K562 (cell line): Measurements from ENCODE around the gene AMH. TPM values are rescaled to one million over a fixed set of nuclear protein-coding genes. Genes with fewer than 3 reads are reported as not detected.

Source experiments
- ATAC-seq: fragments of 200-7000 bp; cut with Tn5 transposase; 3 replicates; pipeline ENCODE4 v1.9.1; 2020; ENCODE audit warnings: moderate library complexity
- BruUV-seq: library from RNA; stranded (reverse); fragments of 400-500 nt; replicated peaks from 2 replicates; lab custom pipeline; 2021; lab: Mats Ljungman, UMichigan
- CTCF ChIA-PET: fragments of 300-600 bp; formaldehyde crosslinking; extraction: SDS; loops from one replicate; lab custom pipeline; 2021; ENCODE audit warnings: low intra/inter-chr PET ratio; lab: Yijun Ruan, JAX
- POLR2A ChIA-PET: fragments of 300-600, 350-650 bp; sonication (Branson Sonifier 250); formaldehyde crosslinking; extraction: SDS; loops from one replicate; lab custom pipeline; 2021; ENCODE audit warnings: antibody characterized with exemption, inconsistent platforms; lab: Yijun Ruan, JAX
- DNase-seq, 4 experiments: peaks; one replicate each; pipeline versions ENCODE4 v3.0.0 to v3.0.0-alpha.2; 2011 to 2018; ENCODE audit warnings: low spot score in 3 of 4, mixed read lengths in 3 of 4; ENCODE audit errors: extremely low read depth in 1 of 4
- FAIRE-seq: peaks from 2 replicates; lab custom pipeline; 2011; peaks lifted over from hg19 to GRCh38; lab: Jason Lieb, UNC
- H2AFZ ChIP-seq: 2 replicates; pipeline ENCODE4 v1.6.0; 2011; ENCODE audit warnings: low read depth, low read length, control low read depth, inconsistent platforms
- H3K27ac ChIP-seq: fragments of 200-600 bp; 3 replicates; pipeline ENCODE4 v1.8.0; 2011; ENCODE audit warnings: low read depth, mild to moderate bottlenecking, control low read depth, inconsistent platforms, low read length, moderate library complexity, mixed read lengths; ENCODE audit errors: extremely low read depth
- H3K27me3 ChIP-seq, 2 experiments: fragments of 300-600 bp in 1 of 2; 2 replicates in 1 of 2; 3 replicates in 1 of 2; pipeline versions ENCODE4 v1.6.0 to v1.8.0; 2011; ENCODE audit warnings: inconsistent platforms in 2 of 2, low read length in 2 of 2, mild to moderate bottlenecking in 1 of 2, mixed read lengths in 1 of 2, moderate library complexity in 1 of 2; ENCODE audit not compliant: control insufficient read depth in 2 of 2, insufficient read depth in 2 of 2
- H3K36me3 ChIP-seq: fragments of 300-600 bp; 3 replicates; pipeline ENCODE4 v1.8.0; 2011; ENCODE audit warnings: mild to moderate bottlenecking, low read length, inconsistent platforms; ENCODE audit not compliant: control insufficient read depth, insufficient read depth
- H3K4me1 ChIP-seq, 2 experiments: fragments of 200-600 bp in 1 of 2; replicated peaks in 1 of 2; 2 replicates in 1 of 2; 3 replicates in 1 of 2; pipeline versions ENCODE4 v1.5.1 to v1.8.0; 2011; ENCODE audit warnings: inconsistent platforms in 2 of 2, low read length in 2 of 2, mild to moderate bottlenecking in 1 of 2, mixed read lengths in 1 of 2, moderate library complexity in 1 of 2; ENCODE audit not compliant: control insufficient read depth in 2 of 2, insufficient read depth in 2 of 2
- H3K4me2 ChIP-seq: 2 replicates; pipeline ENCODE4 v1.6.1; 2011; ENCODE audit warnings: low read length, control low read depth, inconsistent platforms, mixed read lengths; ENCODE audit not compliant: insufficient read depth
- H3K4me3 ChIP-seq: fragments of 200-600 bp; sonication (generic), shearing (Covaris generic); 2 replicates; pipeline ENCODE4 v1.5.1; 2016; ENCODE audit warnings: control low read depth, inconsistent platforms
- H3K79me2 ChIP-seq: fragments of 200-600 bp; 3 replicates; pipeline ENCODE4 v1.8.0; 2011; ENCODE audit warnings: low read length, inconsistent platforms; ENCODE audit not compliant: control insufficient read depth, insufficient read depth
- H3K9ac ChIP-seq, 2 experiments: 2 replicates each; pipeline versions ENCODE4 v1.6.0 to v1.6.1; 2011; ENCODE audit warnings: low read depth in 2 of 2, low read length in 2 of 2, control low read depth in 1 of 2, inconsistent platforms in 1 of 2, mild to moderate bottlenecking in 1 of 2, mixed read lengths in 1 of 2; ENCODE audit not compliant: insufficient read depth in 1 of 2
- H3K9me1 ChIP-seq: one replicate; pipeline ENCODE4 v1.6.0; 2011; ENCODE audit warnings: inconsistent platforms, mild to moderate bottlenecking, low read length, moderate library complexity; ENCODE audit not compliant: control insufficient read depth, insufficient read depth
- H3K9me3 ChIP-seq: replicated peaks from 2 replicates; pipeline ENCODE4 v1.5.1; 2011; ENCODE audit warnings: low read depth, low read length, inconsistent platforms; ENCODE audit not compliant: control insufficient read depth, insufficient read depth
- H4K20me1 ChIP-seq: replicated peaks from 2 replicates; pipeline ENCODE4 v1.6.1; 2011; ENCODE audit warnings: low read length, inconsistent platforms, mixed read lengths; ENCODE audit not compliant: control insufficient read depth, insufficient read depth
- ATF1 ChIP-seq, 2 experiments: fragments of 450-650 bp in 1 of 2; IDR thresholded peaks; 2 replicates each; pipeline ENCODE4 v1.6.1; 2016; ENCODE audit warnings: missing compliant biosample characterization in 1 of 2, missing genetic modification characterization in 1 of 2
- FOXP1 ChIP-seq: sonication (generic); formaldehyde crosslinking; IDR thresholded peaks from 2 replicates; pipeline ENCODE4 v1.8.0; 2022; ENCODE audit warnings: mild to moderate bottlenecking, missing genetic modification reagents
- HDAC1 ChIP-seq, 2 experiments: fragments of 450-650 bp; IDR thresholded peaks; 2 replicates each; pipeline ENCODE4 v1.6.1; 2016 to 2017; ENCODE audit warnings: inconsistent platforms in 1 of 2, mild to moderate bottlenecking in 1 of 2, moderate library complexity in 1 of 2
- HMGN3 ChIP-seq: IDR thresholded peaks from 2 replicates; pipeline ENCODE4 v1.6.1; 2011; ENCODE audit warnings: borderline replicate concordance, low read depth, mild to moderate bottlenecking, mixed read lengths, low read length; ENCODE audit not compliant: insufficient read length; ENCODE audit errors: extremely low read depth
- MAZ ChIP-seq, 2 experiments: fragments of 450-650 bp in 1 of 2; sonication (generic) in 1 of 2; formaldehyde crosslinking; IDR thresholded peaks in 1 of 2; conservative IDR thresholded peaks in 1 of 2; 2 replicates each; pipeline versions ENCODE4 v1.4.0 to v1.5.0; 2020; ENCODE audit warnings: mild to moderate bottlenecking in 1 of 2, missing genetic modification reagents in 1 of 2
- MNT ChIP-seq, 2 experiments: fragments of 450-650 bp; conservative IDR thresholded peaks; 2 replicates each; pipeline ENCODE4 v1.6.1; 2017; ENCODE audit warnings: mild to moderate bottlenecking in 2 of 2, moderate library complexity in 2 of 2
- POLR3A ChIP-seq: IDR thresholded peaks from 2 replicates; pipeline ENCODE4 v1.6.1; 2011; ENCODE audit warnings: borderline replicate concordance, mild to moderate bottlenecking, moderate library complexity; ENCODE audit not compliant: insufficient read length, insufficient read depth; ENCODE audit errors: extremely low read depth
- RBBP5 ChIP-seq: fragments of 200-600 bp; sonication (generic); IDR thresholded peaks from 2 replicates; pipeline ENCODE4 v1.6.1; 2012; ENCODE audit warnings: borderline replicate concordance, mild to moderate bottlenecking, low read length, control low read depth, inconsistent platforms; ENCODE audit not compliant: insufficient read depth, poor library complexity, severe bottlenecking
- SIN3A ChIP-seq, 2 experiments: fragments of 150-350 bp in 1 of 2; IDR thresholded peaks; 2 replicates each; pipeline ENCODE4 v1.6.1; 2011 to 2016; ENCODE audit warnings: borderline replicate concordance in 2 of 2, low read depth in 2 of 2, low read length in 2 of 2, mild to moderate bottlenecking in 2 of 2, moderate library complexity in 2 of 2; ENCODE audit not compliant: control insufficient read depth in 1 of 2
- SMAD3 ChIP-seq: fragments of 450-650 bp; formaldehyde crosslinking; conservative IDR thresholded peaks from 2 replicates; pipeline ENCODE4 v1.4.0; 2020; ENCODE audit warnings: mild to moderate bottlenecking
- STAT5B ChIP-seq: fragments of 250-450 bp; sonication (Bioruptor Pico); IDR thresholded peaks from 2 replicates; pipeline ENCODE4 v1.8.0; 2021; ENCODE audit warnings: mild to moderate bottlenecking, inconsistent platforms
- TEAD1 ChIP-seq, 2 experiments: fragments of 450-650 bp in 1 of 2; sonication (generic) in 1 of 2; formaldehyde crosslinking; IDR thresholded peaks; 2 replicates each; pipeline versions ENCODE4 v1.4.0 to v1.8.0; 2020 to 2022; ENCODE audit warnings: mild to moderate bottlenecking in 2 of 2, missing genetic modification reagents in 1 of 2
- VEZF1 ChIP-seq: fragments of 200-800 bp; sonication (Bioruptor generic); IDR thresholded peaks from 2 replicates; pipeline ENCODE4 v1.6.1; 2017; ENCODE audit warnings: missing genetic modification characterization, missing compliant biosample characterization
- ZNF583 ChIP-seq: fragments of 250-450 bp; sonication (Bioruptor Pico); IDR thresholded peaks from 2 replicates; pipeline ENCODE4 v1.4.0; 2020
- WGBS: fragments of 100-300 bp; shearing (Covaris generic); methylation state at CpG from one replicate; pipeline ENCODE4 v1.1.6; 2016; ENCODE audit warnings: low coverage, mixed read lengths; ENCODE audit not compliant: insufficient coverage; ENCODE audit errors: missing lambda C conversion rate; 5-methylcytosine and 5-hydroxymethylcytosine counted together
- in situ Hi-C: fragments of 300-500 bp; cut with MboI; formaldehyde crosslinking; loops from 4 replicates; pipeline ENCODE4 v1.15.0; 2018; ENCODE audit warnings: inconsistent platforms, mixed read lengths
- intact Hi-C: fragments of 100-400 bp; cut with micrococcal nuclease; formaldehyde crosslinking; loops from 2 replicates; pipeline ENCODE4 v1.14.2; 2022
- polyA plus RNA-seq, 8 experiments: library from polyadenylated mRNA; depleted of rRNA in 4 of 8; stranded (reverse) in 5 of 8; unstranded in 3 of 8; fragments of >200 nt; fragmentation: Nextera tagmentation in 2 of 8; fragmentation: Illumina TruSeq in 1 of 8; extraction: Ambion mirVana in 2 of 8; extraction: Trizol in 1 of 8; gene quantifications; 2 replicates each; pipeline versions ENCODE4 v1.2.1 to v1.2.3, GENCODE V29; 2011 to 2014; ENCODE audit warnings: inconsistent platforms in 1 of 8, missing spikeins in 1 of 8
- total RNA-seq, 7 experiments: library from RNA; depleted of rRNA in 6 of 7; stranded (reverse); fragments of >200 nt in 6 of 7; fragmentation: Illumina TruSeq in 2 of 7; extraction: Trizol in 2 of 7; gene quantifications; 2 replicates each; pipeline versions ENCODE4 v1.2.1 to v1.2.3, GENCODE V29; 2011 to 2021; ENCODE audit warnings: low replicate concordance in 1 of 7
- TF ChIP-seq, protein P1 (sequence below): sonication (generic); formaldehyde crosslinking; IDR thresholded peaks from 2 replicates; pipeline ENCODE4 v1.8.0; 2022; ENCODE audit warnings: mild to moderate bottlenecking, missing genetic modification reagents

The AMH gene
- total and polyA plus RNA-seq, 9 of the 15 experiments (the other 6 are each of a cell fraction or from before 2014, with no cell fraction given) = 0.29 to 27.4 (median 2.6) TPM; not detected in 2

GRCh38 chr19:2289714-2290435, 40.8 kb downstream of the AMH start:
- peaks cover 10 to 51% of the 10 kb centered on the region in 2 experiments for H3K4me1 ChIP-seq
- TSS peak; percentile 37 for BruUV-seq
- intact Hi-C loops (no loop called here), in situ Hi-C loops (no loop called here)
- H3K79me2 ChIP-seq = no peaks in the 10 kb centered on the region
- FAIRE-seq (peak; percentile 82), DNase-seq (peak; percentile 52 to 67 (median 56)), ATAC-seq (peak; percentile 71)
- H3K36me3 ChIP-seq = no peaks in the 10 kb centered on the region
- ChIA-PET CTCF (interaction anchor here (0.6 kb wide), 1 partner anchor 115 kb away, joined by 6 read pairs; no protein-coding TSS in a partner anchor), POLR2A (interaction anchor here (1.0 to 2.6 kb wide), 5 partner anchors 9 to 60 kb away, joined by 3 to 18 read pairs (median 8); no protein-coding TSS in a partner anchor)
- H2AFZ ChIP-seq = peak overlapping the region; percentile 87
- H3K9me3 ChIP-seq = no peaks in the 10 kb centered on the region
- H4K20me1 ChIP-seq = no peaks in the 10 kb centered on the region
- H3K4me3 ChIP-seq = peak overlapping the region; percentile 43
- H3K9me1 ChIP-seq = peaks cover 2% of the 10 kb centered on the region
- no peaks in the 10 kb centered on the region for H3K27me3 ChIP-seq
- peak overlapping the region; percentile 76; the same call in 1 of the 3 replicates for H3K27ac ChIP-seq
- H3K9ac ChIP-seq = peak overlapping the region in 1 of 2 experiments; percentile 90; a peak in 2 of 4 replicates
- peak overlapping the region; percentile 62 for H3K4me2 ChIP-seq
- WGBS = 29% methylated on average over 36 of the region's 74 CpGs
- TF ChIP-seq, protein P1, sequence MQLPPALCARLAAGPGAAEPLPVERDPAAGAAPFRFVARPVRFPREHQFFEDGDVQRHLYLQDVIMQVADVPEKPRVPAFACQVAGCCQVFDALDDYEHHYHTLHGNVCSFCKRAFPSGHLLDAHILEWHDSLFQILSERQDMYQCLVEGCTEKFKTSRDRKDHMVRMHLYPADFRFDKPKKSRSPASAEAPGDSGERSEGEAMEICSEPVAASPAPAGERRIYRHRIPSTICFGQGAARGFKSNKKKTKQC (CRISPR knock-in tag) = 0 out of 2 replicates have a peak, but pooled peaks have one; percentile 51
- TF ChIP-seq MAZ (CRISPR knock-in tag; conservative IDR thresholded peaks at IDR 0.05 in 1 of 2, IDR thresholded peaks at IDR 0.05 in 1 of 2) (peak; percentile 38 to 55; a peak in 1 of 4 replicates), SIN3A (IDR thresholded peaks at IDR 0.05; ENCODE audit: borderline replicate concordance in 2 of 2, control insufficient read depth in 1 of 2, low read depth in 2 of 2, low read length in 2 of 2) (0 out of 4 replicates have a peak, but pooled peaks of 1 of the 2 experiments have one; percentile 32), TEAD1 (CRISPR knock-in tag; IDR thresholded peaks at IDR 0.05) (peak in 1 of 2 experiments; percentile 83; a peak in 2 of 4 replicates), POLR3A (no peak), VEZF1 (peak; percentile 75), ZNF583 (CRISPR knock-in tag) (no peak), STAT5B (CRISPR knock-in tag) (no peak), RBBP5 (peak; percentile 55), ATF1 (CRISPR knock-in tag; IDR thresholded peaks at IDR 0.05) (no peak), ATF1 (tag; IDR thresholded peaks at IDR 0.05) (peak; percentile 30; the same call in 1 of the 2 replicates), MNT (conservative IDR thresholded peaks at IDR 0.05) (peak in 1 of 2 experiments; percentile 47; a peak in 1 of 4 replicates), FOXP1 (CRISPR knock-in tag) (0 out of 2 replicates have a peak, but pooled peaks have one; percentile 60), HDAC1 (IDR thresholded peaks at IDR 0.05) (peak in 1 of 2 experiments; percentile 25; a peak in 1 of 4 replicates), SMAD3 (CRISPR knock-in tag) (no peak), HMGN3 (peak; percentile 61)
